ENCODE measurements around the gene GSTP1. TPM values are rescaled to one million over a fixed set of nuclear protein-coding genes. Genes with fewer than 3 reads are reported as not detected.
A peak's percentile ranks its signal among the peaks of the same experiment; 100 is the strongest.

GSTP1 gene
- total and polyA plus RNA-seq, 9 of the 15 experiments (the other 6 are each of a cell fraction or from before 2014, with no cell fraction given): 592 to 2,150 (median 1,204) TPM

GRCh38 chr11:67608486-67608885 lies 24.9 kb downstream of the GSTP1 start:
- peaks cover 60% of the 10 kb centered on the region for H3K36me3 ChIP-seq (ENCODE audit: control insufficient read depth, insufficient read depth, low read length)
- BruUV-seq (replicated peaks): no TSS peak
- no peak overlapping the region for H3K4me2 ChIP-seq (ENCODE audit: insufficient read depth, low read length)
- TF ChIP-seq RBFOX2 (IDR thresholded peaks at IDR 0.05; ENCODE audit: low read depth, low read length) (no peak), ZBTB8A (IDR thresholded peaks at IDR 0.05; ENCODE audit: partially characterized antibody) (no peak), TCFL5 (CRISPR knock-in tag; conservative IDR thresholded peaks at IDR 0.05) (no peak), ARID3B (CRISPR knock-in tag; IDR thresholded peaks at IDR 0.05; ENCODE audit: borderline replicate concordance) (no peak), BRF2 (IDR thresholded peaks at IDR 0.05; ENCODE audit: borderline replicate concordance, insufficient read depth, insufficient read length) (no peak), CEBPZ (IDR thresholded peaks at IDR 0.05; ENCODE audit: borderline replicate concordance, low read depth, low read length) (no peak), GATAD2A (IDR thresholded peaks at IDR 0.05) (no peak), C11orf30 (IDR thresholded peaks at IDR 0.05; ENCODE audit: low read depth) (no peak), PTBP1 (IDR thresholded peaks at IDR 0.05; ENCODE audit: low read depth, low read length) (no peak)

More at GRCh38 chr11:67608486-67608885, 24.9 kb downstream of the GSTP1 start:
- WGBS (ENCODE audit: insufficient coverage, low coverage, missing lambda C conversion rate): 90% methylated on average over 7 of the region's 8 CpGs
- no peak overlapping the region for H3K4me3 ChIP-seq
- H3K9me3 ChIP-seq (replicated peaks; ENCODE audit: control insufficient read depth, insufficient read depth, low read depth, low read length): no peaks in the 10 kb centered on the region
- H3K4me1 ChIP-seq (replicated peaks in 1 of 2; ENCODE audit: control insufficient read depth in 2 of 2, insufficient read depth in 2 of 2, low read length in 2 of 2): peaks cover 23 to 79% of the 10 kb centered on the region in 2 experiments
- H4K20me1 ChIP-seq (replicated peaks; ENCODE audit: control insufficient read depth, insufficient read depth, low read length): no peaks in the 10 kb centered on the region; the same call in 1 of the 2 replicates
- POLR2A ChIA-PET: interaction anchor here (1.7 kb wide), 1 partner anchor 24 kb away, joined by 6 read pairs; the partner anchor contains the start of gene GSTP1
- FAIRE-seq (no peak), DNase-seq (ENCODE audit: extremely low read depth in 1 of 4, low spot score in 3 of 4) (no peak), ATAC-seq (no peak)
- peaks cover 36% of the 10 kb centered on the region for H3K79me2 ChIP-seq (ENCODE audit: control insufficient read depth, insufficient read depth, low read length)
- H3K9me1 ChIP-seq (ENCODE audit: control insufficient read depth, insufficient read depth, low read length): no peaks in the 10 kb centered on the region
- in situ Hi-C loops (cut with MboI): no loop called here
- CTCF ChIA-PET (ENCODE audit: low intra/inter-chr PET ratio): interaction anchor here (0.6 to 1.2 kb wide), 3 partner anchors 30 to 38 kb away, joined by 3 read pairs; no protein-coding TSS in a partner anchor
- no peaks in the 10 kb centered on the region for H3K27me3 ChIP-seq (ENCODE audit: control insufficient read depth in 2 of 2, insufficient read depth in 2 of 2, low read length in 2 of 2)
- no peak overlapping the region for H3K27ac ChIP-seq (ENCODE audit: extremely low read depth, low read depth, low read length)
- H3K9ac ChIP-seq (ENCODE audit: insufficient read depth in 1 of 2, low read depth in 2 of 2, low read length in 2 of 2): peak overlapping the region in 1 of 2 experiments; percentile 79; a peak in 2 of 4 replicates
- H2AFZ ChIP-seq (ENCODE audit: low read depth, low read length): no peak overlapping the region
- intact Hi-C loops (cut with micrococcal nuclease): loop anchor here (5.0 kb wide), 1 partner anchor 36 kb away; no protein-coding TSS in a partner anchor
